PC-9 (cell line): Measurements from ENCODE around the gene IGF2BP1. TPM values are rescaled to one million over a fixed set of nuclear protein-coding genes. Genes with fewer than 3 reads are reported as not detected.

Source experiments
- BruUV-seq: library from RNA; stranded (reverse); fragments of 400-500 nt; replicated peaks from 2 replicates; lab custom pipeline; 2021; lab: Mats Ljungman, UMichigan
- CTCF ChIA-PET: fragments of 300-600 bp; sonication (Branson Sonifier 250); formaldehyde crosslinking; loops from one replicate; lab custom pipeline; 2022; ENCODE audit warnings: antibody characterized with exemption; lab: Charles Lee
- POLR2A ChIA-PET: fragments of 300-600 bp; sonication (Branson Sonifier 250); formaldehyde crosslinking; loops from one replicate; lab custom pipeline; 2022; ENCODE audit warnings: antibody characterized with exemption; ENCODE audit not compliant: unreplicated experiment; lab: Charles Lee
- DNase-seq, 2 experiments: peaks; one replicate each; pipeline versions ENCODE4 v3.0.0 to v3.0.0-alpha.2; 2015 to 2022; ENCODE audit warnings: mixed read lengths in 1 of 2
- H2AFZ ChIP-seq: fragments of 200-600 bp; sonication (generic); 2 replicates; pipeline ENCODE4 v1.8.1; 2017; ENCODE audit warnings: antibody characterized with exemption
- H3F3A ChIP-seq: fragments of 200-600 bp; sonication (generic); 2 replicates; pipeline ENCODE4 v1.8.1; 2017; ENCODE audit warnings: antibody characterized with exemption, mild to moderate bottlenecking, low read depth; ENCODE audit not compliant: insufficient read depth
- H3K27ac ChIP-seq: fragments of 200-600 bp; sonication (generic); 2 replicates; pipeline ENCODE4 v1.6.1; 2016; ENCODE audit warnings: mixed run types
- H3K27me3 ChIP-seq: fragments of 200-600 bp; sonication (generic); 2 replicates; pipeline ENCODE4 v1.6.1; 2016; ENCODE audit warnings: low read depth, mixed run types; ENCODE audit not compliant: insufficient read depth
- H3K36me3 ChIP-seq: fragments of 200-600 bp; sonication (generic); 2 replicates; pipeline ENCODE4 v1.6.1; 2016; ENCODE audit warnings: low read depth, mixed run types
- H3K4me1 ChIP-seq: fragments of 200-600 bp; sonication (generic); replicated peaks from 2 replicates; pipeline ENCODE4 v1.6.1; 2016; ENCODE audit warnings: mixed run types; ENCODE audit not compliant: insufficient read depth
- H3K4me2 ChIP-seq: fragments of 200-600 bp; sonication (generic); 2 replicates; pipeline ENCODE4 v1.6.1; 2017; ENCODE audit warnings: mixed run types
- H3K4me3 ChIP-seq: fragments of 200-600 bp; sonication (generic); 2 replicates; pipeline ENCODE4 v1.6.1; 2016; ENCODE audit warnings: mixed run types
- H3K79me2 ChIP-seq: fragments of 200-600 bp; sonication (generic); 2 replicates; pipeline ENCODE4 v1.6.1; 2017; ENCODE audit warnings: low read depth, mixed run types
- H3K9me2 ChIP-seq: fragments of 200-600 bp; sonication (generic); 2 replicates; pipeline ENCODE4 v1.8.1; 2017; ENCODE audit warnings: mild to moderate bottlenecking; ENCODE audit not compliant: insufficient read depth
- H3K9me3 ChIP-seq: fragments of 200-600 bp; sonication (generic); 2 replicates; pipeline ENCODE4 v1.8.1; 2016; ENCODE audit warnings: low read depth; ENCODE audit not compliant: insufficient read depth
- H4K20me1 ChIP-seq: fragments of 200-600 bp; sonication (generic); 2 replicates; pipeline ENCODE4 v1.8.1; 2017; ENCODE audit not compliant: insufficient read depth
- CTCF ChIP-seq: fragments of 200-600 bp; sonication (generic); conservative IDR thresholded peaks from 2 replicates; pipeline ENCODE4 v1.6.1; 2017; ENCODE audit warnings: mixed run types, antibody characterized with exemption, mild to moderate bottlenecking, moderate library complexity
- EZH2 ChIP-seq: fragments of 200-600 bp; sonication (generic); IDR thresholded peaks from 2 replicates; pipeline ENCODE4 v1.8.0; 2017; ENCODE audit warnings: antibody characterized with exemption, low read depth
- intact Hi-C: fragments of 100-400 bp; cut with micrococcal nuclease; formaldehyde crosslinking; loops from one replicate; pipeline ENCODE4 v1.10.0; 2022; ENCODE audit not compliant: unreplicated experiment
- total RNA-seq: library from RNA; stranded (reverse); gene quantifications from 2 replicates; pipeline ENCODE4 v1.2.3, GENCODE V29; 2021

The IGF2BP1 gene
- total RNA-seq, 1 experiment from 2014 or later = 57.4 TPM

DNA sequence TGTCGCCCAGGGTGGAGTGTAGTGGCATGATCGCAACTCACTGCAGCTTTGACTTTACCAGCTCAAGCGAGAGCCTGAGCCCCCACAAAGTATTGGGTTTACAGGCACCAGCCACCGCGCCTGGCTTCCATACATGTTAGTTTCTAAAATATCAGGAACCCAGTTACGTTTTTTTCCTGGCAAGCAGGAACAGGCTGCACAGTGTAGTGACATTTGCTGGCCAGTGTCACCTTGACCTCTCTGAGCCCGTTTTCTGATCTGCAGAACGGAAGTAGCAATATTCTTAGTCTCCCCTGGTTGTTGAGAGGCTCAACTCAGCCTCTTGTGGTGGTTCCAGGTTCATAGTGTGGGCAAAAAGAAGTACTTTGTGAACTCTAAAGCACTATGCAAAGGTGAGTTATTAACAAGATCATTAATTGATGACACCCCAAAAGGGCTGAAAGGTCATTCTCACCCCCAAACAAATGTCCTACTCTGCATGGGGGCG is 15.6 kb downstream of the IGF2BP1 start:
- Histone ChIP-seq H3K9me2 (no peaks in the 10 kb centered on the region), H3K4me2 (no peak overlapping the region), H3K9me3 (no peaks in the 10 kb centered on the region), H3K79me2 (peaks cover 57% of the 10 kb centered on the region), H3K4me1 (no peaks in the 10 kb centered on the region), H3K4me3 (no peak overlapping the region), H3K27ac (no peak overlapping the region), H3K27me3 (no peaks in the 10 kb centered on the region), H2AFZ (no peak overlapping the region), H3F3A (peaks cover 8% of the 10 kb centered on the region), H4K20me1 (peaks cover 30% of the 10 kb centered on the region), H3K36me3 (0 out of 2 replicates have a peak, but pooled peaks cover 7% of the 10 kb centered on the region)
- ChIA-PET POLR2A (no interaction called here), CTCF (no interaction called here)
- intact Hi-C loops = no loop called here
- BruUV-seq = no TSS peak
- DNase-seq = no peak
- TF ChIP-seq CTCF (no peak), EZH2 (no peak)

DNA sequence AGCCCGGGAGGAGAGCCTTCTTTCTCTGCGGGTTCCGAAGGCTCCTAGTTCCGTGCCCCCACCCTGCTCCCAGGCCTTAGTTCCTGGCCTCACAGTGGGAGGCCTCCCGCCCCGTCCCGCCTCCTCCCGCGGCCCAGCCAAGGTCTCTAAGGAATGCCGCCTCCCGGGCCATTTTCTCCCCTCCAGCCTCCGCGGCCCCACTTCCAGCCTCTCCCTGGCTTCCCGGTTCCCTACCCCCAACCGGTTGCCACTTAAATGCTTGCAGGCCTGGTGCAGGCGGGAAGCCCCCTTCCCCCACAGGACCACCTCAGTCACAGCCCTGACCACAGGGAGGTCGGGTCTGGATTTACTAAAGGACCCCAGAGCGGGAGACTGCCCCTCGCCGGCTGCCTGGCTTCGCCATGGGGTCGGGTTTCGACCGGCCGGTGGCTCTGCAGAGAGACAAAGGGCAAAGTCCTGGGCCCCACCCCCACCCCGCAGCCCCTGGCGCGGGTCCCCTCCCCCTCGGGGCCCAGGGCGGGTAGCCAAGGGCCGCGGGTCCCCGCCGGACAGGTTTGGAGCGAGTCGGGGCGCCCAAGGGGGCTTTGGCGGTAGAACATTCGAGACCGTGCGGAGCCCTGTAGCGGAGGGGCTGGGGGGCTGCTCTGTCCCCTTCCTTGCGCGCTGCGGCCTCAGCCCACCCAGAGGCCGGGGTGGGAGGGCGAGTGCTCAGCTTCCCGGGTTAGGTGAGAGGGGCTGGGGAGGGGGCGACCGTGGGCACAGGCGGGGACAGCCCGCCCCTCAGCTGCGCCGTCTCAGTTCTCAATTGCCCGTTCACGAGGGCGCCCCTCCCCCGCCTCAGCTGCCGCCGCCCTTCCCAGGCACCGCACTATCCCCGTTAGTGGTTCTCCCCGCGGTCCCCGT is 16.4 kb downstream of the IGF2BP1 start:
- CTCF ChIA-PET = no interaction called here
- Histone ChIP-seq H3K4me2 (no peak overlapping the region), H3K79me2 (peaks cover 63% of the 10 kb centered on the region), H3K36me3 (0 out of 2 replicates have a peak, but pooled peaks cover 7% of the 10 kb centered on the region), H3K27ac (no peak overlapping the region), H3K4me1 (peaks cover 6% of the 10 kb centered on the region), H4K20me1 (peaks cover 33% of the 10 kb centered on the region), H3K27me3 (no peaks in the 10 kb centered on the region), H3K4me3 (no peak overlapping the region), H3K9me2 (no peaks in the 10 kb centered on the region), H2AFZ (no peak overlapping the region), H3F3A (peaks cover 8% of the 10 kb centered on the region), H3K9me3 (no peaks in the 10 kb centered on the region)
- DNase-seq = no peak
- TF ChIP-seq EZH2 = no peak
- no peak for TF ChIP-seq CTCF
- no TSS peak for BruUV-seq
- intact Hi-C loops = no loop called here
- POLR2A ChIA-PET = no interaction called here

GRCh38 chr17:49015179-49015923 is 18.2 kb downstream of the IGF2BP1 start:
- Histone ChIP-seq H3K79me2 (peaks cover 61% of the 10 kb centered on the region), H3K4me1 (peaks cover 6% of the 10 kb centered on the region), H3K27ac (no peak overlapping the region), H3F3A (peaks cover 8% of the 10 kb centered on the region), H3K9me3 (no peaks in the 10 kb centered on the region), H2AFZ (no peak overlapping the region), H3K9me2 (no peaks in the 10 kb centered on the region), H3K27me3 (no peaks in the 10 kb centered on the region), H4K20me1 (peaks cover 43% of the 10 kb centered on the region), H3K36me3 (0 out of 2 replicates have a peak, but pooled peaks cover 7% of the 10 kb centered on the region), H3K4me2 (no peak overlapping the region), H3K4me3 (no peak overlapping the region)
- ChIA-PET POLR2A (no interaction called here), CTCF (interaction anchor here (0.6 to 0.7 kb wide), 2 partner anchors 79 to 106 kb away, joined by 4 to 15 read pairs; no protein-coding TSS in a partner anchor)
- TF ChIP-seq CTCF (no peak), EZH2 (no peak)
- no TSS peak for BruUV-seq
- intact Hi-C loops = no loop called here
- DNase-seq = no peak
